ENCODE results near the gene SPTBN4.
"Not testable (repeated sequence)": the region's sequence is repeated elsewhere in the genome, so short reads cannot be mapped to it uniquely, and the experiment has no call there.

The SPTBN4 gene

DNA sequence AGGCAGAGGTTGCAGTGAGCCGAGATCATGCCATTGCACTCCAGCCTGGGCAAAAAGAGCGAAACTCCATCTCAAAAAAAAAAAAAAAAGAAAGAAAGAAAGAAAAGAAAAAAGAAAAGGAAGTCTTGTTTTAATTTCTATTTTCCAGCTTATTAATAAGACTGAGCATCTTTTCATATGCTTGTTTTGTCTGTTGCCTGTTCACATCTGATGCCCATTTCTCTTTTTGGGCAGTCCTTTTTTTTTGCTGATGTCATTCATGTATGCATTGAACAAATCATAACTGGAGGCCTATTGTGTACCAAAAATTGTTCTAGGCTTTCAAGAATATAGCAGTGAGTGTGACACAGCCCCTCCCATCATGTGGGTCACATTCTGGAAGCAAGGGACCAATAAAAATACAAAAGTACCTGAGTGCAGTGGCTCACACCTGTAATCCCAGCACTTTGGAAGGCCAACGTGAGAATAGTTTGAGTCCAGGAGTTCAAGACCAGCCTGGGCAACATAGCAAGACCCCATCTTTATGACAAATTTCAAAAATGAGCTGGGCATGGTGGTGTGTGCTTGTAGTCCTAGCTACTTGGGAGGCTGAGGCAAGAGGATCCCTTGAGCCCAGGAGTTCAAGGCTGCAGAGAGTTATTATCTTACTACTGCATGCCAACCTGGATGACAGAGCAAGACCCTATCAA, 79.5 kb downstream of the SPTBN4 start:
- H3K27me3 ChIP-seq (ENCODE audit: control insufficient read depth in 1 of 2, insufficient read depth in 2 of 2, low read length in 2 of 2) = peaks cover 5 to 17% of the 10 kb centered on the region in 2 donors
- H3K9ac ChIP-seq (ENCODE audit: low read length); H3K4me1 ChIP-seq (ENCODE audit: insufficient read depth, low read length); H3K9me3 ChIP-seq (ENCODE audit: low read length); H3K27ac ChIP-seq (ENCODE audit: low read depth, low read length); H3K4me3 ChIP-seq (ENCODE audit: low read depth in 1 of 2, low read length in 2 of 2); H3K36me3 ChIP-seq (ENCODE audit: insufficient read depth, low read length): not testable (repeated sequence)

DNA sequence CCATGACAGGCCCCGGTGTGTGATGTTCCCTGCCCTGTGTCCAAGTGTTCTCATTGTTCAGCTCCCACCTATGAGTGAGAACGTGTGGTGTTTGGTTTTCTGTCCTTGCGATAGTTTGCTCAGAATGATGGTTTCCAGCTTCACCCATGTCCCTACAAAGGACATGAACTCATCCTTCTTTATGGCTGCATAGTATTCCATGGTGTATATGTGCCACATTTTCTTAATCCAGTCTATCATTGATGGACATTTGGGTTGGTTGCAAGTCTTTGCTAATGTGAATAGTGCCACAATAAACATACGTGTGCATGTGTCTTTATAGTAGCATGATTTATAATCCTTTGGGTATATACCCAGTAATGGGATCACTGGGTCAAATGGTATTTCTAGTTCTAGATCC, 80.4 kb downstream of the SPTBN4 start:
- H3K9me3 ChIP-seq (ENCODE audit: low read length); H3K4me3 ChIP-seq (ENCODE audit: low read depth in 1 of 2, low read length in 2 of 2); H3K36me3 ChIP-seq (ENCODE audit: insufficient read depth, low read length); H3K9ac ChIP-seq (ENCODE audit: low read length); H3K27ac ChIP-seq (ENCODE audit: low read depth, low read length); H3K4me1 ChIP-seq (ENCODE audit: insufficient read depth, low read length): not testable (repeated sequence)
- H3K27me3 ChIP-seq (ENCODE audit: control insufficient read depth in 1 of 2, insufficient read depth in 2 of 2, low read length in 2 of 2) = peaks cover 5 to 17% of the 10 kb centered on the region in 2 donors

DNA sequence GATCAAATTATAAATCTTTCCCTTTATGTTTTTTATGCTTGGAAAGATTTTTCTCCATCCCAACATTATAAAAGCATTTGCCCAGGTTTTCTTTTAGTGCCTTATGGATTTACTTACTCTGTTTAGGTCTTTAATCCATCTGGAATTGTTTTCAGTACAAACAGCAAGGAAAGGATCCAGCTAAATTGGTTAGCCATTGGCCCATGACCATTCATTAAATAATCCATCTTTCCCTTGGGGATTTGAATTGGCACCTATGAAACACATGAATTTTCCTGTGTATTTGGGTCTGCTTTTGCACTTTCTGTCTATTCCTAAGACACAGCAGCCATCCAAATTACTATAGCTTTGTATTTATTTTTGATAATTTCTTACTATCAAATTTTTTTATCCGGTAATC, 81.0 kb downstream of the SPTBN4 start:
- Histone ChIP-seq H3K27ac (ENCODE audit: low read depth, low read length) (no peak overlapping the region), H3K27me3 (ENCODE audit: control insufficient read depth in 1 of 2, insufficient read depth in 2 of 2, low read length in 2 of 2) (peaks cover 8 to 17% of the 10 kb centered on the region in 2 donors), H3K36me3 (ENCODE audit: insufficient read depth, low read length) (no peaks in the 10 kb centered on the region), H3K4me3 (ENCODE audit: low read depth in 1 of 2, low read length in 2 of 2) (no peak overlapping the region), H3K9ac (ENCODE audit: low read length) (no peak overlapping the region), H3K4me1 (ENCODE audit: insufficient read depth, low read length) (peaks cover 3% of the 10 kb centered on the region), H3K9me3 (ENCODE audit: low read length) (no peaks in the 10 kb centered on the region)

DNA sequence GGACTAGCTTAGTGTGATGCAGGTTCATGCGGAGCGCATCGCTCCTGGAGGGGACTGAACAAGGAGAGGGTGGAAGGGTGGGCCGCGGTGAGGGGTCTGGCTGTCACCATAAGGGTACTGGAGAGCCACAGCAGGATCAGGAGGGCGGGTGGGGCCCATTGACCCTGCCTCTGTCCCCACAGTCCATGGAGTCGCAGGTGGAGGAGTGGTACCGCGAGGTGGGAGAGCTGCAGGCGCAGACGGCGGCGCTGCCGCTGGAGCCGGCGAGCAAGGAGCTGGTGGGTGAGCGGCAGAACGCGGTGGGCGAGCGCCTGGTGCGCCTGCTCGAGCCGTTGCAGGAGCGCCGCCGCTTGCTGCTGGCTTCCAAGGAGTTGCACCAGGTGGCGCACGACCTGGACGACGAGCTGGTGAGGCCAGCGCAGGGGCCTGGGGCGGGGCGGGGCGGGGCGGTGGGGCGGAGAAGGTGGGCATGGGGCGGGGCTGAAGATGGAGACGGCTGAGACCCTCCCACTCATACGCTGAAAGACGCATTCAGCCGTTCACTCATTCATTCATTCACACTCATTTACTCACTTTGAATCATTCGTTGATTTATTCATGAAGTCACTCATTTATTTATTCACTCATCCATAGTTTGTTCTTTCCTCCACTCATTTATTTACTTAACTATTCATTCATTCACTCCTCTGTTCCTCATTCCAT, 82.4 kb downstream of the SPTBN4 start:
- Histone ChIP-seq H3K4me3 (ENCODE audit: low read depth in 1 of 2, low read length in 2 of 2) (no peak overlapping the region), H3K27me3 (ENCODE audit: control insufficient read depth in 1 of 2, insufficient read depth in 2 of 2, low read length in 2 of 2) (peaks cover 14 to 22% of the 10 kb centered on the region in 2 donors), H3K4me1 (ENCODE audit: insufficient read depth, low read length) (peaks cover 3% of the 10 kb centered on the region), H3K9ac (ENCODE audit: low read length) (no peak overlapping the region), H3K27ac (ENCODE audit: low read depth, low read length) (no peak overlapping the region), H3K9me3 (ENCODE audit: low read length) (no peaks in the 10 kb centered on the region), H3K36me3 (ENCODE audit: insufficient read depth, low read length) (no peaks in the 10 kb centered on the region)

DNA sequence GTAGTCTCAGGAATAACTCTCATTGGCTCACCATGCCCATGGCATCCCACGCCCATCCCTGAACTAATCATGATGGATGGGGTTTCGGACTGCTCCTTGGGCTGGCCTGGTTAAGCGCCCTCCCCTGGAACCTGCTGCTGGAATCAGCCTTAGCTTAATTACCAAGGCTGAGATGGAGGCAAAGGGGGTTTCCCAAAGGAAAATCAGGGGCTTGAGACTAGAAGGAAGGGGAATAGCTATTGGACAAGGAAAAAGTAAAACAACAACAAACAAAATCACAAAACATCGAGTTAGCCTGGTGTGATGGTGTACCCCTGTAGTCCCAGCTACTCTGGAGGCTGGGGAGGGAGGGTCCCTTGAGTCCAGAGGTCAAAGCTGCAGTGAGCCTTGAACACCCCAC, 84.2 kb downstream of the SPTBN4 start:
- peaks cover 14 to 25% of the 10 kb centered on the region in 2 donors for H3K27me3 ChIP-seq (ENCODE audit: control insufficient read depth in 1 of 2, insufficient read depth in 2 of 2, low read length in 2 of 2)
- H3K4me3 ChIP-seq (ENCODE audit: low read depth in 1 of 2, low read length in 2 of 2) = no peak overlapping the region
- H3K9ac ChIP-seq (ENCODE audit: low read length) = no peak overlapping the region
- H3K36me3 ChIP-seq (ENCODE audit: insufficient read depth, low read length) = no peaks in the 10 kb centered on the region
- peaks cover 3% of the 10 kb centered on the region for H3K4me1 ChIP-seq (ENCODE audit: insufficient read depth, low read length)
- H3K9me3 ChIP-seq (ENCODE audit: low read length) = no peaks in the 10 kb centered on the region
- no peak overlapping the region for H3K27ac ChIP-seq (ENCODE audit: low read depth, low read length)

DNA sequence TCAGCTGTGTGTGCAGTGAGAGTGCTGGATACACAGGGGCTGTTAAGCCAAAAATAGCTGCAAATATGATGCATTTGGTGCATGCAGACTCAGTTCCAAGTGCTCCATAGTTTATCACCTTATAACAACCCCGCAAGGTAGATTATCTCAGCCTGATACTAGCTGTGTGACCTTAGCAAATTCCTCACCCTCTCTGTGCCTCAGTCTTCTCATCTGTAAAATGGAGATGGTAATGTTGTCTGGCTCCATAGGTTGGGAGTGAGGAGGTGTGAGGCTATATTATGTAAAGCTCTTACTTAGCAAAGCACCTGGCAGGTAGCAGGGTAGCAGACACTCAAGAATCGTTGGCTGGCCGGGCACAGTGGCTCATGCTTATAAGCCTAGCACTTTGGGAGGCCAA, 86.0 kb downstream of the SPTBN4 start:
- H3K9me3 ChIP-seq (ENCODE audit: low read length) = no peaks in the 10 kb centered on the region
- peaks cover 14 to 25% of the 10 kb centered on the region in 2 donors for H3K27me3 ChIP-seq (ENCODE audit: control insufficient read depth in 1 of 2, insufficient read depth in 2 of 2, low read length in 2 of 2)
- H3K36me3 ChIP-seq (ENCODE audit: insufficient read depth, low read length) = no peaks in the 10 kb centered on the region
- no peak overlapping the region for H3K4me3 ChIP-seq (ENCODE audit: low read depth in 1 of 2, low read length in 2 of 2)
- no peak overlapping the region for H3K9ac ChIP-seq (ENCODE audit: low read length)
- peaks cover 3% of the 10 kb centered on the region for H3K4me1 ChIP-seq (ENCODE audit: insufficient read depth, low read length)
- H3K27ac ChIP-seq (ENCODE audit: low read depth, low read length) = no peak overlapping the region

DNA sequence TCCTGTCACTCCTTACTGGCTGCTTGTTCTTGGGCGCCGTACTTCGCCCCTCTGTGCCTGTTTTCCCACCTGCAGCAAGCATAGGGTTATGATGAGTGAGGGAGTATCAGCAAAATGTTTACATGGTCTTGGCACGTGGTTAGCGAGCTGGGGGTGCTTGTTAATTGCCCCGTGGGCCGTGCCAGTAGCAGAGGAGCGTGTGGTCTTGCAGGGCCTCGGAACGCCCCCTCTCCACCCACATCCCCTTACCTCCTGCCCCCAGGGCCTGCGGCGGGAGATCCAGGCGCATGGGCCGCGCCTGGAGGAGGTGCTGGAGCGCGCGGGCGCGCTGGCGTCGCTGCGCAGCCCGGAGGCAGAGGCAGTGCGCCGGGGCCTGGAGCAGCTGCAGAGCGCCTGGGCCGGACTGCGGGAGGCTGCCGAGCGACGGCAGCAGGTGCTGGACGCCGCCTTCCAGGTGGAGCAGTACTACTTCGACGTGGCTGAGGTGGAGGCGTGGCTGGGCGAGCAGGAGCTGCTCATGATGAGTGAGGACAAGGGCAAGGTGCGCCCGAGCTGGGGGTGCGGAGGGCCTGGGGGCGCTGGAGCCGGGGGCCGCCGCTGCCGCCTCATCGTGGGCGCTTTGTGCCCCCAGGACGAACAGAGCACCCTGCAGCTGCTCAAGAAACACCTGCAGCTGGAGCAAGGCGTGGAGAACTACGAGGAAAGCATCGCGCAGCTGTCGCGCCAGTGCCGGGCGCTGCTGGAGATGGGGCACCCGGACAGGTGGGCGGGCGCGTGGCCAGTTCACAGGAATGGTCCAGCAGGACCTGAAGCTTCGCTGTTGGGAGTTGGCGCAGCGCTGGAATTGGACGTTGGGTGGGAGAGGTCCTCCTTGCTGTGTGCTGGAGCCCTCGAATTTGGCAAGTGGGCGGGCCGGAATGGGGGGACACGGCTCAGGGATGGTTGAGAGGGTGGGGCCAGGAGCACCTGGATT, 87.4 kb downstream of the SPTBN4 start:
- H3K27ac ChIP-seq (ENCODE audit: low read depth, low read length) = no peak overlapping the region
- peaks cover 3% of the 10 kb centered on the region for H3K4me1 ChIP-seq (ENCODE audit: insufficient read depth, low read length)
- no peak overlapping the region for H3K9ac ChIP-seq (ENCODE audit: low read length)
- no peaks in the 10 kb centered on the region for H3K36me3 ChIP-seq (ENCODE audit: insufficient read depth, low read length)
- peaks cover 14 to 21% of the 10 kb centered on the region in 2 donors for H3K27me3 ChIP-seq (ENCODE audit: control insufficient read depth in 1 of 2, insufficient read depth in 2 of 2, low read length in 2 of 2)
- H3K4me3 ChIP-seq (ENCODE audit: low read depth in 1 of 2, low read length in 2 of 2) = no peak overlapping the region
- no peaks in the 10 kb centered on the region for H3K9me3 ChIP-seq (ENCODE audit: low read length)

DNA sequence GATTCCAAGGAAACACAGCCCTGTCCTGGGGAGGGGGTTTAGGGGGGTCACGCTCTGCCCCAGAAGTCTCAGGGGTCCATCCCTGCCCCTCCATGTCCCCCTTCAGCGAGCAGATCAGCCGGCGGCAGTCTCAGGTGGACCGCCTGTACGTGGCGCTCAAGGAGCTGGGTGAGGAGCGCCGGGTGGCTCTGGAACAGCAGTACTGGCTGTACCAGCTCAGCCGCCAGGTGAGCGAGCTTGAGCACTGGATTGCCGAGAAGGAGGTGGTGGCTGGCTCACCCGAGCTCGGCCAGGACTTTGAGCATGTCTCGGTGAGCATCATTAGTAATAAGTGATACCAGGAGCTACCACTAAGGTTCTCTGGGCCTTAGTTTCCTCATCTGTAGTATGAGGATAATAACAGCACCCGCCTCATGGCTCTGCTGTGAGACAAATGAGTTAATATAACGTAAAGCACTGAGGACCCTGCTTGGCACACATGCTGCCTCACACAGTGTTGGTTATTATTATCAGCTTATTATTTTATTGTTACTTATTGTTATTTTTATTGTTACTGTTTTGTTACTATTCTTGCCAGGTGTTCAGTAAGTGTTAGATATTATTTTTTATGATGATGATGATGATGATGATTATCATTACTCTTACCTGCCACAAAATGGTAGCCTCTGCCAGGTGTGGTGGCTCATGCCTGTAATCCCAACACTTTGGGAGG, 89.3 kb downstream of the SPTBN4 start:
- no peaks in the 10 kb centered on the region for H3K4me1 ChIP-seq (ENCODE audit: insufficient read depth, low read length)

DNA sequence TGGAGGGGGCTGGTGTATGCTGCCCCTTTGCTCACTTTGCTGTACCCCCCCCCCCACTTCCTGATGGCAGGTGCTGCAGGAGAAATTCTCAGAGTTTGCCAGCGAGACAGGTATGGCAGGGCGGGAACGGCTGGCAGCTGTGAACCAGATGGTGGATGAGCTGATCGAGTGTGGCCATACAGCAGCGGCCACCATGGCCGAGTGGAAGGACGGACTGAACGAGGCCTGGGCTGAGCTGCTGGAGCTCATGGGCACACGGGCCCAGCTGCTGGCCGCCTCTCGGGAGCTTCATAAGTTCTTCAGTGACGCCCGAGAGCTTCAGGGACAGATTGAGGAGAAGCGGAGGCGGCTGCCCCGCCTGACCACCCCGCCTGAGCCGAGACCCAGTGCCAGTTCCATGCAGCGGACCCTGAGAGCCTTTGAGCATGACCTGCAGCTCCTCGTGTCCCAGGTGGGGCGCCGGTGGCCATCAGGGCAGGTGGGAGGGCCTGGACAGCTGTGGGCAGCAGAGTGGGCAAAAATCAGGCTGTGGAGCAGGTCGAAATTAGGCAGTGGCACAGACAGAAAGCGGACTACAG, 90.2 kb downstream of the SPTBN4 start:
- H3K27me3 ChIP-seq (ENCODE audit: control insufficient read depth in 1 of 2, insufficient read depth in 2 of 2, low read length in 2 of 2) = peaks cover 9% of the 10 kb centered on the region in 2 donors

More for the DNA sequence above, 89.3 kb downstream of the SPTBN4 start:
- Histone ChIP-seq H3K4me3 (ENCODE audit: low read depth in 1 of 2, low read length in 2 of 2) (no peak overlapping the region), H3K27me3 (ENCODE audit: control insufficient read depth in 1 of 2, insufficient read depth in 2 of 2, low read length in 2 of 2) (peaks cover 9% of the 10 kb centered on the region in 2 donors), H3K9ac (ENCODE audit: low read length) (no peak overlapping the region), H3K9me3 (ENCODE audit: low read length) (no peaks in the 10 kb centered on the region), H3K27ac (ENCODE audit: low read depth, low read length) (no peak overlapping the region), H3K36me3 (ENCODE audit: insufficient read depth, low read length) (no peaks in the 10 kb centered on the region)

DNA sequence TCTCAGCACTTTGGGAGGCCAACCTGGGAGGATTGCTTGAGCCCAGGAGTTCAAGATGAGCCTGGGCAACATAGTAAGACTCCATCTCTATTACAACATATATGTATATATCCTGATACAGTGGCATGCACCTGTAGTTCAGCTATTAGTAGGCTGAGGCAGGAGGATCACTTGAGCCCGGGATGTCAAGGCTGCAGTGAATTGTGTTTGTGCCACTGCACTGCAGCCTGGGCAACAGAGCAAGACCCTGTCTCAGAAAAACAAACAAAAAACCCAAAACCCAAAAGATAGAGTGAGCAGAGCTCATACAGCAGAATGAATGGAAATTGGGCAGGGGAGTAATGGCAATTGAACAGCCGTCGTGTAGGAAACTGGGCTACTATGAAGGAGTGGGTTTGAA, 92.6 kb downstream of the SPTBN4 start:
- no peaks in the 10 kb centered on the region for H3K9me3 ChIP-seq (ENCODE audit: low read length)
- H3K27me3 ChIP-seq (ENCODE audit: control insufficient read depth in 1 of 2, insufficient read depth in 2 of 2, low read length in 2 of 2) = peaks cover 0 to 1% of the 10 kb centered on the region in 2 donors

More for the DNA sequence above, 90.2 kb downstream of the SPTBN4 start:
- H3K9me3 ChIP-seq (ENCODE audit: low read length) = no peaks in the 10 kb centered on the region
- H3K27ac ChIP-seq (ENCODE audit: low read depth, low read length) = no peak overlapping the region
- H3K4me3 ChIP-seq (ENCODE audit: low read depth in 1 of 2, low read length in 2 of 2) = no peak overlapping the region
- H3K9ac ChIP-seq (ENCODE audit: low read length) = no peak overlapping the region
- H3K36me3 ChIP-seq (ENCODE audit: insufficient read depth, low read length) = no peaks in the 10 kb centered on the region
- no peaks in the 10 kb centered on the region for H3K4me1 ChIP-seq (ENCODE audit: insufficient read depth, low read length)

More for the DNA sequence above, 92.6 kb downstream of the SPTBN4 start:
- H3K27ac ChIP-seq (ENCODE audit: low read depth, low read length) = no peak overlapping the region
- H3K9ac ChIP-seq (ENCODE audit: low read length) = no peak overlapping the region
- no peaks in the 10 kb centered on the region for H3K4me1 ChIP-seq (ENCODE audit: insufficient read depth, low read length)
- H3K4me3 ChIP-seq (ENCODE audit: low read depth in 1 of 2, low read length in 2 of 2) = no peak overlapping the region
- no peaks in the 10 kb centered on the region for H3K36me3 ChIP-seq (ENCODE audit: insufficient read depth, low read length)
